Stimulated activated CD4-positive, alpha-beta T cell treated with anti-CD3 and anti-CD28 coated beads, TNF-alpha, amount 100 ng/mL, for 4 hours (primary cell): ENCODE data around the gene PICK1.

Experiments
- DNase-seq, 3 experiments: peaks; one replicate each; pipeline ENCODE4 v3.0.0-alpha.2; 2020; ENCODE audit warnings: low read depth in 3 of 3

Gene PICK1

DNA sequence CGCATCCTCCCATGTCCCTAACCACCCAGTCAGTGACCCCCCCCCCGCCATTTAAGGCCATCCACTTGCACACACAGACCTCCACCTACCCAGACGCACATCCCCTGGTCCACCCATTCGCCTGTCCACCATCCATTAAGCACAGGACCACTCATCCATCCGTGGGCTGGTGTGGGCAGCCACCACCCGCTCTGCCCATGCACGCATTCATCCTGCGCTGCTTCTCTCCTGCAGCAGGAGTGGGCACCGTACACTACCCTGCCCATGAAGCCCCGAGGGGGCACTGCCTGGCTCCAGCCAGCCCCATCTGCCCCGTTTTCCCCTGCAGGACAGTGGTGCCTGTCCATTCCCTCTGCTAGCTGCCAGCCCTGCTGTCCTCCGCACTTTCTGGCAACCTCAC is 30.7 kb downstream of the PICK1 start:
- DNase-seq = no peak

DNA sequence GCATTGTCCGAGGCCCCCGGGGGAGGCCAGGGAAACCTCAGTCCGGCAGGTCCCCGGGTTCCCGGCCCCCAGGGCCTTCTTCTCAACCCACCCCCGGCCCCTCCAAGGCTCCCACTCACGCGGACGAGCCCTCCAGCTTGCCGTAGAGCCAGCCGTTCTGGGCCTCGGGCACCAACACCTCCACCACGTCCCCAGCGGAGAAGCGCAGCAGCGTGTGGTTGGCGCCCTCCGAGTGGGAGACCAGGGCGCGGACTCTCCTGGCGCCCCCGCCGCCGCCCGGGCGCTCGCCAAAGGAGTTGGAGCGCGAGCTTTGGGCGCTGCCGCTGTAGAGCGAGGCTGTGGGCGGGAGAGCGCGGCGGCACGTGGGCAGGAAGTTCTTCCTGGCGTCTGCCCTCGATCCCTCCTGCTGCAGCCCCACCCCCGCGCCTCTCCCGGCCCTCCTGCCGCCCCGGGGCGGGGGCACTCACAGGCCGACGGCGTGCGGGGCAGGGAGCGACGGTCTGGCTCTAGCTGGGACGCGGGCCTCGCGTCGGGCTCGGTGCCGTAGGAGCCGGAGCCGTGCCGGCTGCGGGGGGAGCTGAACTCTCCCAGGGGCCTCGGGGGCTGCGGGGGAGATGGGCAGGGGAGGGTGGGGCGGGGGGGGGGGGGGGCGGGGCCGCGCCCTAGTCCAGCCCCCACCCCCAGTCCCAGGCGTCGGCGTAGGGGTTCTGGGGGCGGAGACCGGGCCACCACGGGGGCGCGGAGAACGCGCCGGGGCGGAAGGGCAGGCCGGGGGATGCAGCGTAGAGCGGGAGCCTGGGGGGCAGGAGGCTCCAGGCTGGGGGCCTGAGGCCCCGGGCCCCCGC is 31.6 kb downstream of the PICK1 start:
- DNase-seq = no peak

DNA sequence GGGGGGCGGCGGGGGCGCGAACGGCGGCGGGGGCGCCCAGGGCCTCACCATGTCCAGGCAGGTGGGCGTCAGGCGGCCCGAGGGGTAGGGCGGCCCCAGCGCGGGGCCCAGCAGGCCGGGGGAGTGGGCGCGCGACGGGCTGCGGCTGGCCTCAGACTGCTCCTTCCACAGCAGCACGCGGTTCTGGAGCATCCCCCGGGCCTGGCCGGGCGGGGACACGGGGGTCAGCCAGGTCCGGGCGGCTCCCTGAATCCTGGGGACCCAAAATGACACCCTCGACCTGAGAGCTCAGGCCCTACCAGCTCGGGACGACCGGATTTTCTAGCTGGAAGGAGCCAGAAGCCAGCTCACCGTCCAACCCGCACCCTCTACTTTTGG is 32.3 kb downstream of the PICK1 start:
- no peak for DNase-seq

DNA sequence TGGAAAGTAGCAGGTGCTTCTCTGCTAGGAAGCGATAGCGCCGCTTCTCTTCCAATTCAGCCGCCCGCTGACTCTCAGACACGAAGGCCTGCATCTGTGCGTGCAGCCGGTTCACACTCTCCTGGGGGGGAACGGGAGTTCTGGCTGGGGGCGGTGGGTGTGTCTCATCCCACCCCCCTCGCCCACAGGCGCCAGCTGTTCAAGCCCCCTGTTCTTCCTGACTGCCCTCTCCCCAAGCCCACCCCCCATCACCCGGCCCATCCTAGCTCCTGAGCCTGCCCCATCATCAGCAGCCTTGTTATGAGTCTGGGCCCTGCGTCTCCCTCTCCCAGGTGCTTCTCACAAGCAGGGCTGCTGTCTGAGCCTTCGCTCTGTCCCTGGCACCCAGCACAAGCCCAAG is 39.9 kb downstream of the PICK1 start:
- no peak for DNase-seq

DNA sequence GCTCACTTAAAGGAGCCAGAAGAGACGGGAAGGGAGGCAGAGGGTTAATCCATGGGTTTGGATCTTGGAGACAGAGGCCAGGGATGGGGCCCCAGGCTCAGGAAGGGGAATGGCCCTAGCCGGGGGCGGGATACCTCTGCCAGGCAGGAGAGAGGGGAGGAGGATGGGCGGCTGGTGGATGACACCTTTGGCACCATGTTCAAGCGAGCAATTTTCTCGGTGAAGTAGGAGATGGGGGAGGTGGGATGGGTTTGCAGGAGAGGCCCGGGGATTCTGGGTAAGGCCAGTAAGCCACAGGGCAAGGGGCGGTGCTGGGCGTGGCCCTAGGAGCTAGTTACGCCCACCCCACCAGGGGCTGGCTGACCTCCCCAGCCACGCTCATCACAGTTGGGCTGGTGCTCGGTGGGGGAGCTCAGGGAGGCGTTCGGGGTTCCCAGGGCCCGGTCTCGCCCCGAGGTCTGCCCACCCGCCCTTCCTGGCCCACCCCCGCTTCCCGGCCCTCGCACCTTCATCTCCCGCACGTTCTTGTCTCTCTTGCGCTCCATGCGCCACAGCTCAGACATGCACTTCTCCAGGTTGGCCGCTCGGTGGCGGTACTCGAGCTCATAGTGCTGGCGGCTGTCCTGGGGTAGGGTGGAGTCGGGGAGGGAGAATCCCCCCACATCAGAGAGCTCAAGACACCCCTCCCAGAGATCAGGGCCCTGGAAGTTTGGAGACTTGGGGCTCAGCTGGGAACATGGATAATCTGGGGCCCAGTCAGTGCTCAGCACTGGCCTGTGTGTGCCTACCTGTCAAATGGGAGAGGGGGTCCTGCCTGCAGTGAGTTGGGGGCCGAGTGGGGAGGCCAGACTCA is 40.6 kb downstream of the PICK1 start:
- DNase-seq = no peak

DNA sequence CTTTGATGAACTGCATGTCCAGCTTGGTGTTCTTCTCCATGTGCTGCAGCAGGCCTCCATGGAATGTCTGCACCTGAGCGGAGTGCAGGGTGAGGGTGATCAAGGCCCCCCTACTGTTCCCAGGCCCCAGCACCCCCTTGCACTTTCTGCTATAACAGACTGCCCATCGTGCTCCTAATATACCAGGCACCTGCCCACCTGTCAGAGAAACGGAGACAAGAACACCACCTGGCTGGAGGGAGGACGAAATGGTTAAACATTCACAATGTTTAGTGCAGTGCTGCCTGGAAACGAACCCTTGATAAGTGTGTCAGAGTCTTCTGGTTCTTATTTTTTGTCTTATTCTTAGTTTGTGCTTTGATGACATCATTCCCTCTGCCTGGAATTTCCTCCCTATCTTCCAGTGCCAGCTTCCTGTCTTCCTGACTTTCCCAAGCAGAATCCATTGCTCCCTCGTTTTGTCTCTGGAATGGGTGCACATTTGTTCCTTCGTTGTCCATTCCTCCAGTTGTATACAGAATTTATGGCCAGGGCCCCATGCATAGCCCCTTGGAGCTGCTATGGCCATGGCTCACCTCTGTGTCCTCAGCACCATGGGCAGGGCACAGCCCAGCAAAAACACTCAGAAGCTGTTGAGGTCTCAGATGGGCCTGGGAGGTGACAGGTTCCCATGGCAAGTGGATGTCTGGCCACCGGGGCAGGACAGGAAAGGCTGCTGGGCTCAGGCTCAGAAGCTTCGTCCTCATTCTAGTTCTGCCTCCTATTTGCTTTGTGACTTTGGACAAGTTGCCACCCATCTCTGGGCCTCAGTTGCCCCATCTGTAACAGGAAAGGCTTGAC is 41.4 kb downstream of the PICK1 start:
- no peak for DNase-seq

DNA sequence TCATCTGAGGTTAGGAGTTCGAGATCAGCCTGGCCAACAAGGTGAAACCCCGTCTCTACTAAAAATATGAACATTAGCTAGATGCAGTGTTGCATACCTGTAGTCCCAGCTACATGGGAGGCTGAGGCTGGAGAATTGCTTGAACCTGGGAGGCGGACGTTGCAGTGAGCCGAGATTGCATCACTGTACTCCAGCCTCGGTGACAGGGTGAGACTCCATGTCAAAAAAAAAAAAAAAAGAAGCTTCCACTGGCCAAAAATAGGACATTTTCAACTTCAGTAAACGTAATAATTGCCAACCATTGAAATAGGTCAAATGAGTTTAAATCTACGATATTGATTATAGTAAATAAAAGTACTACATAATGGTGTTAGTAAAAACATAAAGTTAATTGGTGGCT is 46.4 kb downstream of the PICK1 start:
- no peak for DNase-seq

DNA sequence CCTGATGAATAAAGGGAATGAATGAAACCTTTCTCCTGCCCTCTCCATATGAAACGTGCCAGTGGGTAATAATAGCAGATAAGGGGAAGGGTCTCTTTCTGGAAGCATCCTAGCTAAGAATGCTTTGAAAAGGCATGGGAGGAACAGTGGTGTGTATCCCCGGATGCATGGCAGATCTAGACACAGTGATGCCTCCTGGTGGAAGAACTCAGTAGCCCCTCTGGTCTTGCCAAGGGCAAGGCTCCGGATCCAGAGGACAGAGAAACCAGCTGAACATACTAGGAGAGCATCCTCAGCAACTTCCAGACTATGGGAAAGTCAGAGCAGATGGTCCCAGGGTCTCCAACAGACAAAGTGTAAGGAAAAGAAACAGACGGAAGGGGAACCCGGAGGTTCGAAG is 46.9 kb downstream of the PICK1 start:
- no peak for DNase-seq

DNA sequence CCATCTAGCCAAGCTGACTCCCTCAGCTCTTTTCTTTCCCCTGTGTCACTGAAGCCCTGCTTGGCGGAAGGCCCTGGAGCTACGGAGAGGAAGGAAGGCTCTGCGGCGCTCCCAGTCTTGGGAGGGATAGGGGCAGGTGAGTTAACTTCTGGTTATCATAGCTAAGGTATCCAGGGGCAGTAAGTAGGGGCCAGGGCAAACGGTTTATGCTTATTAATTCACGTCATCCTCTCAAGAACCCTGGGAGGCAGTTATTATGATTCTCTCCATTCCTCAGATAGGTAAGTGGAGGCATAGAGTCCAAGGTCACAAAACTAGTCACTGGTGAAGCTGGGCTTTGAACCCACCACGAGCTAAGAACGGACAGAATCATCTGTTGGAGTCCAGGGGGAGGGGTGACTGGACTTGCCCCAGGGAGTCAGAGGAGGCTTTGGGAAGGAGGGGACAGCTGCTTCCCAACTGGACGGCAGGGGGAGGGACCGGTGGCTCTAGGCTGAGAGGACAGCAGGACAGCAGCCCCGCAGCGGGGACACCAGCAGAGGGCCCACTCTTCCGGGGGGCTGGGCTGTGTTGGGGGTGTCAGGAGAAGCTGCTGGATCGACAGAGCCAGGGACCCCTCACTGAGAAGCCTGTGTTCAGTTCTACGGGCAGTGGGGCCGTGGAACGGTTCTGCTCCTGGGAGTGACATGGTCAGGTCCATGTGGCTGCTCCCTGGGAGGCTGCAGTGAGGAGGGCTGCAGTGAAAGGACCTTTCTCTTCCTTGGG is 49.8 kb downstream of the PICK1 start:
- DNase-seq = no peak

DNA sequence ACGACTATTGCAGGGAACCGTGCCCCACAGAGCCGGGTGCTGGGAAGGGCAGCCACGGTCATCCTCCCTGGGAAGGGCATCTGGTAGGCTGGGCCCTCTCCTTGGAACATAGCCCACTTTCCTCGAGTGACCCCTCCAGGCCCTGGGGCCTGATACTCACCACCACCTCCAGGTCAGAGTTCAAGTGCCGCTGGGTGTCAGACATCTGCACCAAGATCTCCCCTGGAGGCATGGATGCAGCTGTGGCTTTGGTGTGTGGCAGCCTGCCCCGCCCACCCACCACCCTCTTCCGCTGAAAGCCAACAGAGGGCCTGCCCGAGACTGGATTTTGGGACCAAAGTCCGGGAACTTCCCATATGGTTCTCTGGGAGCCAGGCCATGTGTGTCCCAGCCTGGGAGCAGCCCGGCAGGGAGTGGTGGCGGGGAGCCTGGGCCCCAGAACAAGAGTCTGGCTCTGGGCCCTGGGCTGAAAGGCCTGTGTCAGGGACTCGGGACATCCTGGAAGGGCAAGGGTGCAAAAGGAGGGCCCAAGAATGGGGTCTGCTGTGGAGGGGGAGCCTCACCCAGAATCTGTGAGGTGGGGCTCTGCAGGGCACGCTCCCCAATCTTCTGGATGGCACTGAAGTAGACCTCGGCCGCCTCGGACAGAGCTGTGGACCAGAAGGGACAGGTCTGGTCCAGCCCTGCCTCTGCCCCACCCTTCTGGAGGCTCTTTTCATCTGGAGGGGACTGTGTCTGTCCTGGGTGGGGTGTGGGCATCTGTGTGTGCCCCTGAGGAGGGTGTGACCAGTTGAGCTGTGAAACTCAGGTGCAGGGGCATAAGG is 50.7 kb downstream of the PICK1 start:
- no peak for DNase-seq

DNA sequence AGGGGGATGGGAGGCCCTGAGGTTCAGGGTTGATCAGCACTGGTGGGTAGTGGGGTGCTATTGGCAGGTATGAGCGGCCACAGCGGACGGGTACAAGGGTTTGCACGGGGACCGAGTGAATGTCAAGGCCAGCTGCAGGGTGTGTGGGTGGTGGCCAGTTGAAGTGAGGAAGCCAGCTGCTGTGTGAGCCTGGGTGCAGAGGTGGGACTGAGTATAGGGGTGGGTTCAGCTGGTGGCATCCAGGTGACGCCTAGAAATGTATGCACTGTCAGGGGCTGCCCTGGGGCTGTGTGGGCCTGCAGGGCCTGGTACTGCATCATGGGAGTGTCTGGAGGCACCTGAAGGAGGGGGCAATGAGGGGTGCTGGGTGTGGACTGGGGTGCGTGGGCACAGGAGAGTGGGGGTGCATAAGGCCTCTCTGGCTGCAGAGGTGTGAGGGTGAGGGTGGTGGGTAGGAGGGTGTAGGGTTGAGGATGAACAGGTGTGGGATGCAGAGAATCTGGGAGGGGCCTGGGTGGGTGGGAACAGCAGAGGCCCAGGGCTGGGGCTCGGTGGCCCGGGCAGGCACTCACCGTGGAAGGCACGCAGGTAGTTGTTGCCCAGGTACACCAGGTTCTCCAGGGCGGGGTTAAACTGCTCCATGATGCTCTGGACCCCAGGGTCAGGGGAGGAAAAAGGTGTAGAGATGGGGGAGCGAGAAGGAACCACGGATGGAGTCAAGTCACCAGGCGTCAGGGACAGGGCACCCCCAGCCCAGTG is 51.5 kb downstream of the PICK1 start:
- DNase-seq = no peak

DNA sequence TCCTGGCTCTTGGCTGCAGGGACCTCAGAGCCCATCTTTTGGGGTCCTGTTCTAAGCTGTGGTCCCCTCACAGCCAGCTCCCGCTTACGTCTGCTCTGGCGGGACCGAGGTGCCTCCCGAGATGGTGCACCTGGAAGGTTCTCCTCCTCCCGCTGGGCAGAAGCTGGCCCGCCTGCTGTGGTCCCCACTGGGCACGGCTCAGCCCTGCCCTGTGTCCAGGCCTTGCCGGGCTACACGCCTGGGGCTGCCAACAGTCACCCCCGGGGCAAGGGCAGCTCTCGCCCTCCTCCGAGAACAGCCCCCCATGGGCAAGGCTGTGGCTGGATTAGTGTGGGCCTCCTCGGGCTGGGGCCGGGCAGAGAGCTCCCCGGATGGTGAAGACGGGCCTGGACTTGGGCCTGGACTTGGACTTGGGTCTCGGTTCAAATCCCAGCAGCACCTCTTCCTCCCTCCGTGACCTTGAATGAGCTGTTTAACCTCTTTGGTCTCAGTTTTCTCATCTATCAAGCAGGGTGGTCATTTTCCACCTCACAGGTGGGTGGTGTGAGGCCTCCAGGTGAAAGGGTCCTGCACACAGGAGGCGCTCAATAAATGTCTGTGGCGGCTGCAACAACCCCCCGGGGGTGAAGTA is 52.3 kb downstream of the PICK1 start:
- DNase-seq = no peak

DNA sequence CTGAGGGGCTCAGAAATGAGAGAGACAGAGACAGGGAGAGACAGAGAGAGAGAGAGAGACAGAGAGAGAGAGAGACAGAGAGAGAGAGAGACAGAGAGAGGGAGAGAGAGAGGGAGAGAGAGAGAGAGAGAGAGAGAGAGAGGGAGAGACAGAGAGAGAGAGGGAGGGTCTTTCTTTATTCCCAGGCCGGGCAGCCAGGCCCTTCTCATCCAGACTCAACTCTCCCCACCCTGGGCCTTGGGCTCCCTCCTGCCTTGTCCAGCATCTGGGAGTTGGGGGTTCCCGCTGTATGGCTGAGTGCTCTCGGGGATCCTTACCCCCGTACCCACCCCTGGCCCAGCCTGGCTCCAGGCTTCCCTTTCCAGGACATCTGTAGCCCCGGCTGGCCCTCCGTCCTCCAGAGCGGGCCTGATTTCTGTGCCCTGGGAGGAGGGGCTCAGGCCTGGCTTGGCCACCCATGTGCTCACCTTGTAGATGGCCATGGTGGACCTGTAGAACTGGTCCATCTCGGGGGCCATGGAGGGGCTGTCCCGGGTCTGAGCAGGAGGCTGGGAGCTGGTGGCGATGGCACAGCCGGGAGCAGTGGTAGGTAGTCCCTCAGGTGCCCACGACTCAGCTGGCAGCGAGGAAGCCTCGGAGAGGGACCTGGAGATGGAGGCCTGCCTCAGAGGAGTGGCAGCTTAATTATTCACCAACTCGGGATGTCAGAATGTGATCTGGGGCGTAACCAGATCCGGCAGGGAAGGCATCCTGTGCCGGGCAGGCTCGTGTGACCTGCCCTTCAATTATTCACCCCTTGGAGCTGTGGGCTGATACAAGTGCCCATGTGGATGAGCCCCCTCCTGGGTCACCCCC is 53.0 kb downstream of the PICK1 start, which contains the start of gene BAIAP2L2:
BAIAP2L2 (minus strand) TSS at position 677 of the 855 bp plus-strand sequence; CDS start at position 518, 159 bp downstream.
- no peak for DNase-seq

DNA sequence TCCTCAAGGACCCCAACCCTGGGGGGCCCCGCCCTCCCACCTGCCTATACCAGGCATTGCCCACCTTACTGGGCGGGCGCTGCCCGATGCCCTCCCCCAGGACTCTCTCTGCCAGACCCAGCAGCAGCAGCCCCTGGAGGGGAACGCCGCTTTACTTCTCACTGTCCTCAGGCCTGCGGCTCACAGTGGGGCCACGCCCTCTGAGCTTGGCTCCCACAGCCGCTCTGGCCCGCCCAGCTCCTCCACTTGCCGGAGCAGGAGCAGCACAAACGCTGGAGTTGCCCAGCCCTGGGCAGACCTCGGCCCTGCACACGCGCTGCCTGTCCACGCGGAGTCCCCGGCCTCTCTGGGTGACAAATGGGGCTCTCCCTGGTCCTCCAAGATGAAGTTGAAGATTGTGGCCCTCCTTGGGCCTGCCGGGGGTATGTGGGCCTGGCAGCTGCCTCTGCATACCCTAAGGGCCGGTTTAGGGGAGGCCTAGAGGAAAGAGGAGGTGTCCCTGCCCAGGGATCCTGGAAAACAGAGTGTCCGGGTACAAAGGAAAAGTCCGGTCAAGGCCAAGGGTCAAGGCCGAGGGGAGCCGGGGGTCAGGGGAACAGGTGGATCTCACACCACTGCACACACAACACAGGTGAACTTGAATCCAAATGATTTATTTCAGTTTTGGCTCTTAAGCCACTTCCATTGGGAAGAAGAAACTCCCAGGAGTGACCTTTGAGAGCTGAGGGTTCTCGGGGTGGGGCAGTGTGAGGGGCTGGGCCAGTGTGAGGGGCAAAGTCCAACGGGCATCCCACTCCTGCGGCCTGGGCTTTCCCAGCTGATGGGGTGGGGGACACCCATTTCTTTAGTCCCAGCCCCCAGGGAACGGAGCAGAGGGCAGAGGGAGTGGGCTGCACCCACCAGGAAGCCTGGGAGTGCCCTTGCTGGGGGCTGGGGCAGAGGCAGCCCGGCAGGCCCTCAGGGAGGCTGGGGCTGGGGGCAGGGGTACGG is 54.0 kb downstream of the PICK1 start:
- no peak for DNase-seq

DNA sequence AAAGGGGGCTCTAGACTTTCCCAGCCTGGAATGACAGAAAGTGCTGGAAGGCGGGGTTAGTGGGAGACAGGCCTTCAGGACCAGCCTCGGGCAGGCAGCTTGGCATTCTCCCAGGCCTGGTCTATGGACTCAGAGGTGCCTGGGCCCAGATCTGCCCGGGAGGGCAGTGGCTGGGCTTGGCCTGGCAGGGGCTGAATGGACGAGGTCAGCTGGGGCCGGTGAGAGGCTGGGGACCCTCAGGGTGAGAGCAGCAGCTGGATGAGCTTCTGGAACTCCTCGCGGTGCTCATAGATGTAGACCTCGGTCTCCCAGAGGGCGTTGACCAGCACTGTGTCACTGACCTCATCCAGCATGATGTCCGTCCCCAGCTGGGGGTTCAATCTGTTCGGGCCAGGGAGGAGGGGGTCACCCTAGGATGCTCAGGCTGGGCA is 54.7 kb downstream of the PICK1 start:
- no peak for DNase-seq

DNA sequence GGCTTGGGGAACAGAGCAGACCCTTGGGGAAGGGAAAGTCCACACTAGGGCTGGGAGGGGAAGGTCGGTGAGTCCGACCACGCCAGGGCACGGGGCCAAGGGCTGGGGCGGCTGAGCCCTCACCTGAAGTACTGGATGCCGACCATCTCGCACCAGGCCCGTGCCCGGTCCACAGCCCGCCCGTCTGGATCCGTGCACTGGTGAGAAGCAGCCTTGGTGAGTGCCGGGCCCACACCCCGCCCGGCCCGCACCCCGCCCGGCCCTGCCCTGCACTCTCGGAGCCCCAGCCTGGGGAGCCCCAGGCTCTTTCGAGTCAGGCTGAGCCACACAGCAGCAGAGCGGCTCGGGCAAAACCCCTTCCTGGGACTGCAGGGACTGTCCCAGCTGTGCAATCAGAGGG is 55.2 kb downstream of the PICK1 start:
- DNase-seq = no peak
